T-helper 2 cell treated with Interferon-gamma antibody and Interleukin-4, amounts not matched to agents 100 ng/mL and 5 ng/mL, for 36 hours (primary cell): ENCODE results near the gene CXCL9. TPM values are rescaled to one million over a fixed set of nuclear protein-coding genes. Genes with fewer than 3 reads are reported as not detected.
"Not testable (repeated sequence)": the region's sequence is repeated elsewhere in the genome, so short reads cannot be mapped to it uniquely, and the experiment has no call there.

ENCODE experiments used
- intact Hi-C: fragments of 100-400 bp; cut with micrococcal nuclease; formaldehyde crosslinking; loops from one replicate; pipeline ENCODE4 v1.15.1; 2023
- total RNA-seq: library from RNA; stranded (reverse); gene quantifications from 2 replicates; pipeline ENCODE4 v1.2.3, GENCODE V29; 2022

CXCL9 gene
- total RNA-seq, 1 donor from 2014 or later = 0.23 TPM

- intact Hi-C loops = no loop called here
These were observed 43.8 kb downstream of the CXCL9 start for GRCh38 chr4:75963558-75963957.

DNA sequence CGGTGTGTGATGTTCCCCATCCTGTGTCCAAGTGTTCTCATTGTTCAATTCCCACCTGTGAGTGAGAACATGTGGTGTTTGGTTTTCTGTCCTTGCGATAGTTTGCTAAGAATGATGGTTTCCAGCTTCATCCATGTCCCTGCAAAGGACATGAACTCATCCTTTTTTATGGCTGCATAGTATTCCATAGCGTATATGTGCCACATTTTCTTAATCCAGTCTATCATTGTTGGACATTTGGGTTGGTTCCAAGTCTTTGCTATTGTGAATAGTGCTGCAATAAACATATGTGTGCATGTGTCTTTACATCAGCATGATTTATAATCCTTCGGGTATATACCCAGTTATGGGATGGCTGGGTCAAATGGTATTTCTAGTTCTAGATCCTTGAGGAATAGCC lies 45.2 kb downstream of the CXCL9 start:
- intact Hi-C loops = not testable (repeated sequence)

DNA sequence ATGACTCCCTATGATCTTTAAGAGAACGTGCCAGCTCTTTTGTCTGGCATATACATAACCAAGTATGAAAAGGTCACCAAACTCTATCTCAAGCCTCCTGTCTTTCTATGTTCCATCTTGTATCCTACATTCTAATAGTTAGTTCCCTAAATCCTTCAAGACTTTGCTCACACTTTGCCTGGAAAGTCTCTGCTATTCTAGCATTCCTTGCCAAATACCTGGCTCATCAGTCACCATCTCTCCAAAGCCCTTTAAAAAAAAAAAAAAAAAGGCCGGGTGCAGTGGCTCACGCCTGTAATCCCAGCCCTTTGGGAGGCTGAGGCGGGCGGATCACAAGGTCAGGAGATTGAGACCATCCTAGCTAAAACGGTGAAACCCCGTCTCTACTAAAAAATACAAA lies 48.8 kb downstream of the CXCL9 start:
- intact Hi-C loops = not testable (repeated sequence)

DNA sequence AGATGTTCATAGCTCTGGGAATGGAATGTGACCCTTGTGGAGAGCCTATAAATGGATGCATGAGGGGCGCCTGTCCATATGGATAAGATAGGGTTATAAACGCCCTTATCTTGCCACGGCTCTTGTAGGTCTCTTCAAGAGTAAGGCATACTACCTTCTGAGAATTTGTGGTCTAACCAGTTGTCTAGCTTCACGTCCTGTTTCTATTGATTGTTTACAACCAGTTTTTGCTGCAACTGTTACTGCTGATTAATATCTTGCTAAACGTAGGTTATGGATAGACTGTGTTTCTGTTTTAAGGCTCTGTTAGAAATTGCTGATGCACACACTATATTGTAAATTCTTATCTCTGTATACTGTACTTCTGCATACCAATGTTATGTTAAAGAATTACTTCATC lies 52.5 kb downstream of the CXCL9 start:
- intact Hi-C loops = not testable (repeated sequence)

DNA sequence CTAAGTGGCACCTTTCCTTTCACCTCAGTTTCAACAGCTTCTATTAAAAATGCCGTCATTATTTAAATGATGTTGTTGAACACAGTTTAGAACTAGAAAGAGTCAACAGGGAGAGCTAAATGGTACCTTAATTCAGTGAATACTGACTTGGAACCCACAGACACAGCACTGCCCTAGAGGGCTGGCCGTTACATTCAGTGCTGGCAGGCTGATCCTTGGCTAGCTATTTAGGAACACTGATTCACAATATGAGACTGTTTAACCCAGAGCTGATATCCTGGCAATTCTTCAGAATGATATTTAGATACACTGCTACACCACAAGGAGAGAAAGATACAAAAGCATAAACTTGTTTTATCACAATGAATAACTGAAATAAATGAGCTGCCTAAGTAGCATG lies 53.8 kb downstream of the CXCL9 start:
- intact Hi-C loops = no loop called here

Other genes with a start within 250 kb of the CXCL9 start
- gene PPEF2, start 105.1 kb downstream of the CXCL9 start, total RNA-seq = 0.07 and 0.52 TPM in 2 replicates
- gene NAAA, start 66.5 kb downstream of the CXCL9 start, total RNA-seq = 37.7 and 40.9 TPM in 2 replicates
- gene SDAD1, start 16.6 kb downstream of the CXCL9 start, total RNA-seq = 54.9 and 58.7 TPM in 2 replicates
- 0.77 and 1.4 TPM in 2 replicates for gene CXCL10, start 16.0 kb upstream of the CXCL9 start, total RNA-seq
- 0.11 and 0.48 TPM in 2 replicates for gene CXCL11, start 28.6 kb upstream of the CXCL9 start, total RNA-seq
- 0.16 TPM in 1 of 2 replicates, not detected in the other for gene ART3, start 67.2 kb upstream of the CXCL9 start, total RNA-seq
- 53.2 and 59.2 TPM in 2 replicates for gene NUP54, start 140.9 kb upstream of the CXCL9 start, total RNA-seq
- gene SCARB2, start 206.3 kb upstream of the CXCL9 start, total RNA-seq = 7.4 and 7.6 TPM in 2 replicates
- not detected in 2 replicates for gene FAM47E, start 244.2 kb upstream of the CXCL9 start, total RNA-seq